Heart left ventricle (tissue), 16 donors: Measurements from ENCODE around the gene HS3ST5. TPM values are rescaled to one million over a fixed set of nuclear protein-coding genes. Genes with fewer than 3 reads are reported as not detected.
"Not testable (repeated sequence)": the region's sequence is repeated elsewhere in the genome, so short reads cannot be mapped to it uniquely, and the experiment has no call there.

Experiments
- ATAC-seq, 4 donors: fragments of 200-7000 bp; cut with Tn5 transposase; one replicate each; pipeline ENCODE4 v1.9.1; 2020 to 2022; ENCODE audit warnings: moderate library complexity in 4 of 4, mild to moderate bottlenecking in 3 of 4, moderate number of reproducible peaks in 1 of 4
- DNase-seq, 5 donors: peaks; one replicate each; pipeline ENCODE4 v3.0.0-alpha.2; 2020
- H3K27ac ChIP-seq, 12 donors: fragments of 200-600 bp; sonication (generic) in 4 of 12; one replicate each; pipeline versions ENCODE4 v1.5.0 to v1.8.0; 2016 to 2022; ENCODE audit warnings: mild to moderate bottlenecking in 2 of 12
- H3K27me3 ChIP-seq, 9 donors: fragments of 200-600 bp; sonication (generic) in 2 of 9; one replicate each; pipeline versions ENCODE4 v1.5.1 to v1.8.0; 2016 to 2022; ENCODE audit warnings: mild to moderate bottlenecking in 3 of 9
- H3K36me3 ChIP-seq, 9 donors: fragments of 200-600 bp; sonication (generic) in 2 of 9; one replicate each; pipeline versions ENCODE4 v1.5.0 to v1.8.0; 2018 to 2022; ENCODE audit warnings: mild to moderate bottlenecking in 2 of 9
- H3K4me1 ChIP-seq, 12 donors: fragments of 200-600 bp; sonication (generic) in 4 of 12; one replicate each; pipeline versions ENCODE4 v1.5.0 to v1.8.0; 2016 to 2022; ENCODE audit warnings: mild to moderate bottlenecking in 3 of 12
- H3K4me3 ChIP-seq, 12 donors: fragments of 200-600 bp; sonication (generic) in 4 of 12; one replicate each; pipeline versions ENCODE4 v1.5.0 to v1.8.0; 2017 to 2022; ENCODE audit warnings: mild to moderate bottlenecking in 9 of 12, moderate library complexity in 4 of 12
- H3K9me3 ChIP-seq, 12 donors: fragments of 200-600 bp; sonication (generic) in 4 of 12; one replicate each; pipeline versions ENCODE4 v1.5.0 to v1.8.0; 2016 to 2022; ENCODE audit warnings: mild to moderate bottlenecking in 1 of 12
- POLR2A ChIP-seq, 2 donors: fragments of 450-650 bp; IDR thresholded peaks; one replicate each; pipeline ENCODE4 v1.6.1; 2017; ENCODE audit warnings: antibody characterized with exemption in 2 of 2, mild to moderate bottlenecking in 2 of 2, moderate library complexity in 2 of 2
- WGBS, 4 donors: extraction: QIAGEN DNeasy Blood & Tissue Kit in 2 of 4; methylation state at CpG; one replicate each; pipeline versions ENCODE4 v1.1.5 to v1.1.7; 2013 to 2018; 5-methylcytosine and 5-hydroxymethylcytosine counted together
- intact Hi-C, 10 donors: fragments of 100-400 bp; cut with DNase I; formaldehyde crosslinking; loops; one replicate each; pipeline versions ENCODE4 v1.11.1 to v1.14.2; 2022
- polyA plus RNA-seq, 2 donors: library from polyadenylated mRNA; stranded (reverse); fragments of 200-250 nt; gene quantifications; one replicate each; pipeline ENCODE4 v1.2.3, GENCODE V29; 2013
- total RNA-seq, 9 donors: library from RNA; depleted of rRNA in 2 of 9; stranded (reverse); fragments of >200 nt in 2 of 9; fragmentation: NEBNext Ultra II Directional in 3 of 9; extraction: Animal tissue kit (Norgen Biotek cat#: 25700) in 3 of 9; gene quantifications; one replicate each; pipeline versions ENCODE4 v1.1.0 to v1.2.4, GENCODE V29; 2016 to 2023
- TF ChIP-seq, protein P1 (sequence below), 12 donors: fragments of 200-600 bp; sonication (generic) in 4 of 12; IDR thresholded peaks; one replicate each; pipeline versions ENCODE4 v1.5.0 to v1.8.0; 2018 to 2022; ENCODE audit warnings: antibody characterized with exemption in 12 of 12, mild to moderate bottlenecking in 5 of 12
- donor health status: ischemic (EF 13 %, LVEDD 7.1; RV severe dilation, severe dysfunction).
- donor health status: healthy with polysubstance abuse.
- donor health status: DM: no; HTN: yes; CAD: no.
- donor health status: DM: no; HTN: no; CAD: no.
- donor health status: ischemic (EF 25% LVEDD 6.9; RV normal size, moderate dysfunction).
- donor health status: ischemic (EF 25% LVEDD 5.7; RV mildly dilated, moderate dysfunction).
- donor health status: healthy.
- donor health status: DM: yes; HTN: yes; CAD: no.
- donor health status: ischemic (EF 35%, LVEDD 5.7; RV mildly dilated, moderate dysfunction).
- donor health status: nonischemic (EF 11% LVEDD 7.7; RV severe dilation, severe dysfunction).
- donor health status: DM: yes; HTN: yes; CAD: no.
- donor health status: PGD.
- donor health status: ischemic (EF 29% LVEDD 5.4; RV normal size, mild dysfunction).
- donor health status: nonischemic (EF 23%, LVEDD 6.1; RV moderate dilation, normal function).

Gene HS3ST5
- total and polyA plus RNA-seq, 11 donors, result not detected

GRCh38 chr6:114155763-114156162 is 187.1 kb downstream of the HS3ST5 start:
- TF ChIP-seq POLR2A (IDR thresholded peaks at IDR 0.05), result no peak
- TF ChIP-seq, protein P1, sequence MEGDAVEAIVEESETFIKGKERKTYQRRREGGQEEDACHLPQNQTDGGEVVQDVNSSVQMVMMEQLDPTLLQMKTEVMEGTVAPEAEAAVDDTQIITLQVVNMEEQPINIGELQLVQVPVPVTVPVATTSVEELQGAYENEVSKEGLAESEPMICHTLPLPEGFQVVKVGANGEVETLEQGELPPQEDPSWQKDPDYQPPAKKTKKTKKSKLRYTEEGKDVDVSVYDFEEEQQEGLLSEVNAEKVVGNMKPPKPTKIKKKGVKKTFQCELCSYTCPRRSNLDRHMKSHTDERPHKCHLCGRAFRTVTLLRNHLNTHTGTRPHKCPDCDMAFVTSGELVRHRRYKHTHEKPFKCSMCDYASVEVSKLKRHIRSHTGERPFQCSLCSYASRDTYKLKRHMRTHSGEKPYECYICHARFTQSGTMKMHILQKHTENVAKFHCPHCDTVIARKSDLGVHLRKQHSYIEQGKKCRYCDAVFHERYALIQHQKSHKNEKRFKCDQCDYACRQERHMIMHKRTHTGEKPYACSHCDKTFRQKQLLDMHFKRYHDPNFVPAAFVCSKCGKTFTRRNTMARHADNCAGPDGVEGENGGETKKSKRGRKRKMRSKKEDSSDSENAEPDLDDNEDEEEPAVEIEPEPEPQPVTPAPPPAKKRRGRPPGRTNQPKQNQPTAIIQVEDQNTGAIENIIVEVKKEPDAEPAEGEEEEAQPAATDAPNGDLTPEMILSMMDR (IDR thresholded peaks at IDR 0.05), result no peak
- no peaks in the 10 kb centered on the region for H3K9me3 ChIP-seq
- no peaks in the 10 kb centered on the region for H3K27me3 ChIP-seq
- 72 to 90% (median 85%) methylated on average over 3 of the region's 3 CpGs for WGBS, 4 donors
- ATAC-seq (no peak), DNase-seq (no peak)
- intact Hi-C loops, result no loop called here
- H3K27ac ChIP-seq, result no peak overlapping the region
- no peak overlapping the region for H3K4me3 ChIP-seq
- no peaks in the 10 kb centered on the region for H3K4me1 ChIP-seq
- no peaks in the 10 kb centered on the region for H3K36me3 ChIP-seq

- no peak for TF ChIP-seq POLR2A (IDR thresholded peaks at IDR 0.05)
- TF ChIP-seq, protein P1 (IDR thresholded peaks at IDR 0.05), result no peak
- ATAC-seq (no peak), DNase-seq (no peak)
- Histone ChIP-seq H3K4me3 (no peak overlapping the region), H3K9me3 (no peaks in the 10 kb centered on the region), H3K4me1 (no peaks in the 10 kb centered on the region), H3K27me3 (no peaks in the 10 kb centered on the region), H3K27ac (no peak overlapping the region), H3K36me3 (no peaks in the 10 kb centered on the region)
- WGBS, 4 donors, result 67 to 71% (median 69%) methylated on average over 4 of the region's 4 CpGs
- intact Hi-C loops, result no loop called here
Observed at GRCh38 chr6:114154812-114155211, 188.0 kb downstream of the HS3ST5 start.

DNA sequence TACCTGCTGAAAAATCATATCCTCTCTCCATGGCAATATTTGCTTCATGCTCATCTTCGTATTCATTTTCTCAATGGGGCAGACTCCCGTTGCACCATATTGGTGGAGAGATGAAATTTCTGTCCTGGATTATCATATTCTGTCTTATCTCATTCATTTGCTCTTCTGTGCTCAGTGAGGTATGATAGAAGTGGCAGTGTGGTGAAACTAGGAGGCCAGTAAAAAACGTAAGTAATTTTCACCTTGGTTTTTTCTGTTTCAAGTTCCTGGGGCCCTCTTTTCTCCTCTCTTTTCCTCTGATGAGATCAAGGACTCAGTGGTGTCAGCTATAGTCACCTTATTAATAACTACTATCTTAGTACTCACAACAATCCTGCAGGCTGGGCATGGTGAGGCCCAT is 189.4 kb downstream of the HS3ST5 start:
- no peak overlapping the region for H3K4me3 ChIP-seq
- intact Hi-C loops, result no loop called here
- WGBS, 4 donors, result 79 to 86% (median 83%) methylated on average over 3 of the region's 3 CpGs
- H3K27me3 ChIP-seq, result no peaks in the 10 kb centered on the region
- DNase-seq (no peak), ATAC-seq (no peak)
- TF ChIP-seq, protein P1 (IDR thresholded peaks at IDR 0.05), result no peak
- H3K4me1 ChIP-seq, result no peaks in the 10 kb centered on the region
- no peaks in the 10 kb centered on the region for H3K36me3 ChIP-seq
- H3K9me3 ChIP-seq, result peaks cover 0 to 3% (median 0%) of the 10 kb centered on the region in 12 donors
- H3K27ac ChIP-seq, result no peak overlapping the region

DNA sequence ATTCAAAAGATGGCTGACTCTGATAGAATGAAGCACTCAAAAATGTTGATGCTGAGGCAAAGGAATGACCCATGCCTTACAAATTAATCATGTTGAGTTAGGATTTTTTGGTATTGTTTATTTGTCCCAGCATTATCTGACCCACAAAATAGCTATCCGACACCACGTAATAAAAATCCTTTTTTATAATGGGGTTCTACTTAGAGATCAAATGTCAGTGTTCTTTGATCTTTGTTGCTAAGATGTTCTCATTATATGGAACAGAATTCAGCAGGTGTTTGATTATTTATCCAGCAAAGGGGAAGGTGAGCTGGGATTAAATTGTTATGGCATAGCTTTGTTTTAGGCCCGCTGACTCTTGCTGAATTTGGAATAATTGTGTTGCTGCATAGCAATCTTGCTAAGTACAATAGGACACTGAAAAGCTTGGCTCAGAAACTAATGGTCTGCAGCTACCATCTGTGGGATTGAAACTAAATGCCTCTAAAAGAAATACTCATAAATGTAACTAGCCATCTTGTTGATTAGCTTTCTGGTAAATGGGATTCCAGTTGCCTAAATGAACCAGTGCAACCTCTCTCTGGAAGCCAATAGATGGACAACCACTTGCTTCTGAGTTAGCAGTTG is 191.6 kb downstream of the HS3ST5 start:
- intact Hi-C loops, result no loop called here
- Histone ChIP-seq H3K27ac (no peak overlapping the region), H3K4me3 (no peak overlapping the region), H3K9me3 (peaks cover 0 to 7% (median 0%) of the 10 kb centered on the region in 12 donors), H3K36me3 (no peaks in the 10 kb centered on the region), H3K4me1 (no peaks in the 10 kb centered on the region), H3K27me3 (no peaks in the 10 kb centered on the region)
- WGBS, 4 donors, result 89 to 95% (median 93%) methylated on average over 3 of the region's 3 CpGs
- ATAC-seq (no peak), DNase-seq (no peak)
- no peak for TF ChIP-seq POLR2A (IDR thresholded peaks at IDR 0.05)

DNA sequence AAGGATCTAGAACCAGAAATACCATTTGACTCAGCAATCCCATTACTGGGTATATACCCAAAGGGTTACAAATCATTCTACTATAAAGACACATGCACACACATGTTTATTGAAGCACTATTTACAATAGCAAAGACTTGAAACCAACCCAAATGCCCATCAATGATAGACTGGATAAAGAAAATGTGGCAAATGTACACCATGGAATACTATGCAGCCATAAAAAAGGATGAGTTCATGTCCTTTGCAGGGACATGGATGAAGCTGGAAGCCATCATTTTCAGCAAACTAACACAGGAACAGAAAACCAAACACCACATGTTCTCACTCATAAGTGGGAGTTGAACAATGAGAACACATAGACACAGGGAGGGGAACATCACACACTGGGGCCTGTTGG is 193.6 kb downstream of the HS3ST5 start:
- H3K4me3 ChIP-seq, DNase-seq, intact Hi-C loops, H3K27ac ChIP-seq, H3K4me1 ChIP-seq, H3K36me3 ChIP-seq, H3K9me3 ChIP-seq, ATAC-seq, H3K27me3 ChIP-seq: not testable (repeated sequence)
